A549 (cell line): ENCODE data around the gene STAM. TPM values are rescaled to one million over a fixed set of nuclear protein-coding genes. Genes with fewer than 3 reads are reported as not detected.

Experiments used
- ATAC-seq, 2 experiments: fragments of 200-7000 bp in 1 of 2; fragments of >200 bp in 1 of 2; cut with Nextera tagmentation in 1 of 2; cut with Tn5 transposase in 1 of 2; 3 replicates each; pipeline versions ENCODE4 v1.8.0 to v1.9.1; 2018 to 2020; ENCODE audit warnings: mild to moderate bottlenecking in 1 of 2, moderate library complexity in 1 of 2
- CTCF ChIA-PET: fragments of 300-600 bp; sonication (Branson Sonifier 250); formaldehyde crosslinking; extraction: SDS; loops from one replicate; lab custom pipeline; 2021; ENCODE audit warnings: antibody characterized with exemption, inconsistent platforms; lab: Yijun Ruan, JAX
- POLR2A ChIA-PET: fragments of 350-600 bp; formaldehyde crosslinking; extraction: SDS; loops from one replicate; lab custom pipeline; 2021; ENCODE audit warnings: antibody characterized with exemption, inconsistent platforms; lab: Yijun Ruan, JAX
- DNase-seq, 2 experiments: peaks; one replicate each; pipeline versions ENCODE4 v3.0.0 to v3.0.0-alpha.2; 2011 to 2016; ENCODE audit warnings: low read depth in 1 of 2, low spot score in 1 of 2
- FAIRE-seq: peaks from 2 replicates; lab custom pipeline; 2011; peaks lifted over from hg19 to GRCh38; lab: Jason Lieb, UNC
- H3K27ac ChIP-seq, 2 experiments: fragments of >200 bp; sonication (Bioruptor Twin); formaldehyde crosslinking; 3 replicates each; pipeline ENCODE4 v1.5.1; 2016 to 2017
- H3K4me1 ChIP-seq: fragments of >200 bp; sonication (Bioruptor Twin); formaldehyde crosslinking; 3 replicates; pipeline ENCODE4 v1.6.1; 2016
- H3K4me2 ChIP-seq: fragments of >200 bp; sonication (Bioruptor Twin); formaldehyde crosslinking; 3 replicates; pipeline ENCODE4 v1.6.1; 2016
- H3K4me3 ChIP-seq: fragments of >200 bp; sonication (Bioruptor Twin); formaldehyde crosslinking; 3 replicates; pipeline ENCODE4 v1.5.1; 2016
- H3K9me3 ChIP-seq: fragments of >200 bp; sonication (Bioruptor Twin); formaldehyde crosslinking; 3 replicates; pipeline ENCODE4 v1.6.1; 2016
- BCL3 ChIP-seq: fragments of >200 bp; sonication (Bioruptor Twin); formaldehyde crosslinking; IDR thresholded peaks from 3 replicates; pipeline ENCODE4 v1.6.1; 2016
- BHLHE40 ChIP-seq: IDR thresholded peaks from 2 replicates; pipeline ENCODE4 v1.6.1; 2012; ENCODE audit warnings: low read depth, low read length, inconsistent platforms
- CBX2 ChIP-seq: fragments of 200-600 bp; sonication (generic); IDR thresholded peaks from 2 replicates; pipeline ENCODE4 v1.6.1; 2016; ENCODE audit warnings: low read depth, mild to moderate bottlenecking, borderline replicate concordance
- CBX8 ChIP-seq: fragments of 200-600 bp; sonication (generic); IDR thresholded peaks from 2 replicates; pipeline ENCODE4 v1.6.1; 2016
- CHD2 ChIP-seq: fragments of 150-350 bp; IDR thresholded peaks from 2 replicates; pipeline ENCODE4 v1.6.1; 2014; ENCODE audit warnings: low read length; ENCODE audit not compliant: partially characterized antibody
- E2F6 ChIP-seq: IDR thresholded peaks from 2 replicates; pipeline ENCODE4 v1.6.1; 2012; ENCODE audit warnings: low read depth, borderline replicate concordance
- EHF ChIP-seq: fragments of 250-450 bp; sonication (Bioruptor Pico); IDR thresholded peaks from 2 replicates; pipeline ENCODE4 v1.5.0; 2020; ENCODE audit warnings: mild to moderate bottlenecking
- ELK1 ChIP-seq: fragments of 150-350 bp; IDR thresholded peaks from 2 replicates; pipeline ENCODE4 v1.6.1; 2014; ENCODE audit warnings: low read depth, mild to moderate bottlenecking, low read length
- EP300 ChIP-seq, 2 experiments: fragments of >200 bp; sonication (Bioruptor Twin); formaldehyde crosslinking; IDR thresholded peaks; 2 replicates in 1 of 2; 3 replicates in 1 of 2; pipeline ENCODE4 v1.6.1; 2016 to 2017
- FOSB ChIP-seq: fragments of 250-450 bp; sonication (Bioruptor Pico); IDR thresholded peaks from 2 replicates; pipeline ENCODE4 v1.5.0; 2020; ENCODE audit warnings: mild to moderate bottlenecking, moderate library complexity
- FOSL2 ChIP-seq, 2 experiments: fragments of 450-650 bp in 1 of 2; fragments of >200 bp in 1 of 2; sonication (Bioruptor Twin) in 1 of 2; formaldehyde crosslinking; IDR thresholded peaks; 2 replicates each; pipeline versions ENCODE4 v1.5.0 to v1.6.1; 2016 to 2020; ENCODE audit warnings: mild to moderate bottlenecking in 1 of 2, moderate library complexity in 1 of 2
- FOXS1 ChIP-seq: fragments of 250-450 bp; sonication (Bioruptor Pico); IDR thresholded peaks from 2 replicates; pipeline ENCODE4 v1.5.0; 2020; ENCODE audit warnings: mild to moderate bottlenecking, moderate library complexity
- GATA3 ChIP-seq: IDR thresholded peaks from 2 replicates; pipeline ENCODE4 v1.6.1; 2012; ENCODE audit warnings: borderline replicate concordance
- HES2 ChIP-seq: fragments of >200 bp; sonication (Bioruptor Twin); formaldehyde crosslinking; IDR thresholded peaks from 2 replicates; pipeline ENCODE4 v1.6.1; 2016
- HMGXB4 ChIP-seq: fragments of 250-450 bp; sonication (Bioruptor Pico); IDR thresholded peaks from 2 replicates; pipeline ENCODE4 v1.5.0; 2021; ENCODE audit warnings: mild to moderate bottlenecking, moderate library complexity, borderline replicate concordance
- HOXA7 ChIP-seq: fragments of 250-450 bp; sonication (Bioruptor Pico); IDR thresholded peaks from 2 replicates; pipeline ENCODE4 v1.5.0; 2020; ENCODE audit warnings: mild to moderate bottlenecking, moderate library complexity
- KDM5A ChIP-seq: fragments of 200-600 bp; sonication (generic); IDR thresholded peaks from 2 replicates; pipeline ENCODE4 v1.6.1; 2016; ENCODE audit warnings: antibody characterized with exemption, mild to moderate bottlenecking
- MAFK ChIP-seq: fragments of 450-650 bp; IDR thresholded peaks from 2 replicates; pipeline ENCODE4 v1.6.1; 2014; ENCODE audit not compliant: partially characterized antibody
- MAZ ChIP-seq: fragments of 150-350 bp; IDR thresholded peaks from 2 replicates; pipeline ENCODE4 v1.6.1; 2014; ENCODE audit warnings: antibody characterized with exemption, low read depth, low read length, borderline replicate concordance
- MYC ChIP-seq: IDR thresholded peaks from 2 replicates; pipeline ENCODE4 v1.6.1; 2012; ENCODE audit warnings: mild to moderate bottlenecking, inconsistent platforms, low read length, improper control_type of control experiment, borderline replicate concordance
- NFE2L2 ChIP-seq: fragments of 150-350 bp; conservative IDR thresholded peaks from 2 replicates; pipeline ENCODE4 v1.6.1; 2014; ENCODE audit warnings: low read length
- NPAS2 ChIP-seq: fragments of 250-450 bp; sonication (Bioruptor Pico); IDR thresholded peaks from 2 replicates; pipeline ENCODE4 v1.8.0; 2022; ENCODE audit warnings: mild to moderate bottlenecking, moderate library complexity, borderline replicate concordance
- NR3C1 ChIP-seq: fragments of >200 bp; sonication (Bioruptor Twin); formaldehyde crosslinking; IDR thresholded peaks from 3 replicates; pipeline ENCODE4 v1.6.1; 2017
- POLR2A ChIP-seq: IDR thresholded peaks from 2 replicates; pipeline ENCODE4 v1.6.1; 2012; ENCODE audit warnings: mild to moderate bottlenecking, low read length
- POLR2AphosphoS2 ChIP-seq: conservative IDR thresholded peaks from 2 replicates; pipeline ENCODE4 v1.6.1; 2012; ENCODE audit warnings: low read length, improper control_type of control experiment, inconsistent platforms
- RAD21 ChIP-seq, 2 experiments: fragments of >200 bp in 1 of 2; sonication (Bioruptor Twin) in 1 of 2; formaldehyde crosslinking in 1 of 2; IDR thresholded peaks in 1 of 2; conservative IDR thresholded peaks in 1 of 2; 2 replicates in 1 of 2; 3 replicates in 1 of 2; pipeline ENCODE4 v1.6.1; 2012 to 2018; ENCODE audit warnings: inconsistent platforms in 1 of 2
- RARB ChIP-seq: fragments of 250-450 bp; sonication (Bioruptor Pico); IDR thresholded peaks from 2 replicates; pipeline ENCODE4 v1.8.0; 2021; ENCODE audit warnings: mild to moderate bottlenecking, moderate library complexity
- REST ChIP-seq: fragments of 200-600 bp; sonication (generic); IDR thresholded peaks from 2 replicates; pipeline ENCODE4 v1.6.1; 2016; ENCODE audit warnings: antibody characterized with exemption, mild to moderate bottlenecking, moderate library complexity
- RNF2 ChIP-seq: fragments of 200-600 bp; sonication (generic); IDR thresholded peaks from 2 replicates; pipeline ENCODE4 v1.6.1; 2016; ENCODE audit warnings: low read depth, mild to moderate bottlenecking, antibody characterized with exemption, moderate library complexity, borderline replicate concordance
- SMC3 ChIP-seq: fragments of >200 bp; sonication (Bioruptor Twin); formaldehyde crosslinking; IDR thresholded peaks from 3 replicates; pipeline ENCODE4 v1.6.1; 2018; ENCODE audit warnings: inconsistent platforms
- TP53 ChIP-seq: fragments of 250-450 bp; sonication (Bioruptor Pico); IDR thresholded peaks from 2 replicates; pipeline ENCODE4 v1.5.0; 2021; ENCODE audit warnings: mild to moderate bottlenecking, moderate library complexity
- ZNF302 ChIP-seq: fragments of 250-450 bp; sonication (Bioruptor Pico); IDR thresholded peaks from 2 replicates; pipeline ENCODE4 v1.9.0; 2021; ENCODE audit warnings: inconsistent platforms, mild to moderate bottlenecking, moderate library complexity
- WGBS: methylation state at CpG from one replicate; pipeline ENCODE4 v1.1.6; 2017; ENCODE audit errors: missing lambda C conversion rate; 5-methylcytosine and 5-hydroxymethylcytosine counted together
- polyA plus RNA-seq, 4 experiments: library from polyadenylated mRNA; depleted of rRNA in 3 of 4; stranded (reverse); fragments of >200 nt; fragmentation: RNase III in 1 of 4; extraction: RNeasy Plus Mini Kit Qiagen cat#74134 plus additional on column Dnase treatment in 1 of 4; gene quantifications; 2 replicates in 3 of 4; 3 replicates in 1 of 4; pipeline ENCODE4 v1.2.3, GENCODE V29; 2011 to 2017

STAM gene
- polyA plus RNA-seq, 2 of the 4 experiments (the other 2 are of a cell fraction): 24.4 to 51.7 TPM

GRCh38 chr10:17689137-17689536, 45.2 kb downstream of the STAM start:
- POLR2A ChIA-PET: no interaction called here
- H3K9me3 ChIP-seq: no peaks in the 10 kb centered on the region

GRCh38 chr10:17693009-17693408, 49.1 kb downstream of the STAM start:
- DNase-seq (no peak), ATAC-seq (no peak), FAIRE-seq (no peak)
- no peaks in the 10 kb centered on the region for H3K9me3 ChIP-seq
- CTCF ChIA-PET: interaction anchor here (1.1 kb wide), 1 partner anchor 12 kb away, joined by 3 read pairs; no protein-coding TSS in a partner anchor
- WGBS: 89% methylated on average over 1 of the region's 1 CpG
- POLR2A ChIA-PET: interaction anchor here (0.6 kb wide), 1 partner anchor 35 kb away, joined by 4 read pairs; no protein-coding TSS in a partner anchor
- H3K4me2 ChIP-seq: no peak overlapping the region
- no peak overlapping the region for H3K27ac ChIP-seq
- no peak overlapping the region for H3K4me3 ChIP-seq
- TF ChIP-seq RNF2: no peak
- no peak for TF ChIP-seq ZNF302 (CRISPR knock-in tag)
- no peak for TF ChIP-seq EP300 (IDR thresholded peaks at IDR 0.05)
- no peak for TF ChIP-seq HOXA7 (CRISPR knock-in tag)
- no peak for TF ChIP-seq TP53 (CRISPR knock-in tag)
- TF ChIP-seq REST: no peak
- no peak for TF ChIP-seq FOXS1
- no peak for TF ChIP-seq CBX8
- no peak for TF ChIP-seq HMGXB4 (CRISPR knock-in tag)
- no peak for TF ChIP-seq KDM5A
- no peak for TF ChIP-seq POLR2A
- TF ChIP-seq FOSL2 (IDR thresholded peaks at IDR 0.05): no peak
- no peak for TF ChIP-seq FOSL2 (CRISPR knock-in tag; IDR thresholded peaks at IDR 0.05)
- TF ChIP-seq EHF (CRISPR knock-in tag): no peak
- no peak for TF ChIP-seq HES2
- no peak for TF ChIP-seq MYC
- TF ChIP-seq MAFK: no peak
- TF ChIP-seq, all 56 proteins: peak for 0
- H3K4me1 ChIP-seq: no peaks in the 10 kb centered on the region

More at GRCh38 chr10:17689137-17689536, 45.2 kb downstream of the STAM start:
- H3K27ac ChIP-seq: no peak overlapping the region
- 0 out of 3 replicates have a peak, but pooled peaks cover 4% of the 10 kb centered on the region for H3K4me1 ChIP-seq
- no peak for ATAC-seq
- H3K4me2 ChIP-seq: no peak overlapping the region
- CTCF ChIA-PET: interaction anchor here (1.2 kb wide), 3 partner anchors 16 to 48 kb away, joined by 3 to 4 read pairs (median 3); no protein-coding TSS in a partner anchor
- FAIRE-seq: no peak
- no peak for DNase-seq
- H3K4me3 ChIP-seq: no peak overlapping the region
- TF ChIP-seq RARB (CRISPR knock-in tag): no peak
- TF ChIP-seq NPAS2 (CRISPR knock-in tag): no peak
- TF ChIP-seq SMC3: no peak
- TF ChIP-seq MYC: no peak
- TF ChIP-seq FOSB (CRISPR knock-in tag): no peak
- no peak for TF ChIP-seq BCL3
- no peak for TF ChIP-seq FOXS1
- no peak for TF ChIP-seq NR3C1
- TF ChIP-seq NFE2L2: no peak
- TF ChIP-seq BHLHE40: no peak
- no peak for TF ChIP-seq GATA3
- no peak for TF ChIP-seq KDM5A
- TF ChIP-seq E2F6: no peak
- TF ChIP-seq CHD2: no peak
- no peak for TF ChIP-seq POLR2AphosphoS2
- TF ChIP-seq MAZ: no peak
- no peak for TF ChIP-seq CBX2
- TF ChIP-seq RAD21 (conservative IDR thresholded peaks at IDR 0.05 in 1 of 2, IDR thresholded peaks at IDR 0.05 in 1 of 2): no peak
- TF ChIP-seq ELK1: no peak
- TF ChIP-seq, all 56 proteins: peak for 0
